Type B pancreatic cell (in vitro differentiated cells): Measurements from ENCODE around the gene CSNK1D. TPM values are rescaled to one million over a fixed set of nuclear protein-coding genes. Genes with fewer than 3 reads are reported as not detected.

Experiments
- DNase-seq: peaks from one replicate; pipeline ENCODE4 v3.0.0; 2021; ENCODE audit warnings: mixed read lengths; ENCODE audit not compliant: unreplicated experiment; ENCODE audit errors: extremely low spot score
- H3K27ac Mint-ChIP-seq: 2 replicates; pipeline ENCODE4 v1.8.0; 2021; ENCODE audit warnings: mild to moderate bottlenecking, mixed read lengths
- H3K27me3 Mint-ChIP-seq: 2 replicates; pipeline ENCODE4 v1.8.0; 2021; ENCODE audit warnings: mixed read lengths
- H3K36me3 Mint-ChIP-seq: 2 replicates; pipeline ENCODE4 v1.8.0; 2021; ENCODE audit warnings: mixed read lengths
- H3K4me1 Mint-ChIP-seq: one replicate; pipeline ENCODE4 v1.8.0; 2021; ENCODE audit warnings: mixed read lengths; ENCODE audit not compliant: unreplicated experiment
- H3K4me3 Mint-ChIP-seq: 2 replicates; pipeline ENCODE4 v1.8.0; 2021; ENCODE audit warnings: mild to moderate bottlenecking, mixed read lengths
- H3K9me3 Mint-ChIP-seq: 2 replicates; pipeline ENCODE4 v1.8.0; 2021; ENCODE audit warnings: mixed read lengths
- CTCF ChIP-seq: fragments of 200-600 bp; sonication (generic); conservative IDR thresholded peaks from 2 replicates; pipeline ENCODE4 v1.5.0; 2021; ENCODE audit warnings: antibody characterized with exemption, mild to moderate bottlenecking
- total RNA-seq: library from RNA; stranded (reverse); gene quantifications from 2 replicates; pipeline ENCODE4 v1.2.1, GENCODE V29; 2021; ENCODE audit warnings: low replicate concordance

The CSNK1D gene
- total RNA-seq, 1 donor from 2014 or later: 176 TPM

GRCh38 chr17:82269882-82270500 is 3.5 kb downstream of the CSNK1D start:
- H3K4me3 Mint-ChIP-seq: peak overlapping the region; percentile 88
- H3K36me3 Mint-ChIP-seq: peaks cover 42% of the 10 kb centered on the region
- no peak for DNase-seq
- no peaks in the 10 kb centered on the region for H3K27me3 Mint-ChIP-seq
- peak overlapping the region; percentile 97 for H3K27ac Mint-ChIP-seq
- H3K4me1 Mint-ChIP-seq: peaks cover 40% of the 10 kb centered on the region
- H3K9me3 Mint-ChIP-seq: no peaks in the 10 kb centered on the region
- no peak for TF ChIP-seq CTCF

- no peak for DNase-seq
- H3K4me3 Mint-ChIP-seq: peak overlapping the region; percentile 88
- no peak for TF ChIP-seq CTCF
- peak overlapping the region; percentile 97 for H3K27ac Mint-ChIP-seq
- no peaks in the 10 kb centered on the region for H3K9me3 Mint-ChIP-seq
- peaks cover 44% of the 10 kb centered on the region for H3K36me3 Mint-ChIP-seq
- H3K4me1 Mint-ChIP-seq: peaks cover 38% of the 10 kb centered on the region
- no peaks in the 10 kb centered on the region for H3K27me3 Mint-ChIP-seq
Observed at GRCh38 chr17:82269138-82269881, 4.2 kb downstream of the CSNK1D start.

- H3K4me1 Mint-ChIP-seq: peaks cover 42% of the 10 kb centered on the region
- no peaks in the 10 kb centered on the region for H3K27me3 Mint-ChIP-seq
- peaks cover 50% of the 10 kb centered on the region for H3K36me3 Mint-ChIP-seq
- no peak for DNase-seq
- no peaks in the 10 kb centered on the region for H3K9me3 Mint-ChIP-seq
- no peak for TF ChIP-seq CTCF
- H3K4me3 Mint-ChIP-seq: peak overlapping the region; percentile 71
- H3K27ac Mint-ChIP-seq: peak overlapping the region; percentile 97
Observed at GRCh38 chr17:82267575-82268379, 5.7 kb downstream of the CSNK1D start.

GRCh38 chr17:82266142-82266541 is 7.4 kb downstream of the CSNK1D start:
- no peak overlapping the region for H3K4me3 Mint-ChIP-seq
- no peaks in the 10 kb centered on the region for H3K9me3 Mint-ChIP-seq
- no peaks in the 10 kb centered on the region for H3K27me3 Mint-ChIP-seq
- TF ChIP-seq CTCF: no peak
- peaks cover 59% of the 10 kb centered on the region for H3K36me3 Mint-ChIP-seq
- no peak for DNase-seq
- peak overlapping the region; percentile 53 for H3K27ac Mint-ChIP-seq
- H3K4me1 Mint-ChIP-seq: peaks cover 36% of the 10 kb centered on the region

GRCh38 chr17:82263641-82264040 is 9.9 kb downstream of the CSNK1D start:
- no peak for TF ChIP-seq CTCF
- Mint-ChIP-seq H3K4me3 (no peak overlapping the region), H3K4me1 (peaks cover 19% of the 10 kb centered on the region), H3K27me3 (no peaks in the 10 kb centered on the region), H3K27ac (no peak overlapping the region), H3K9me3 (no peaks in the 10 kb centered on the region), H3K36me3 (peaks cover 68% of the 10 kb centered on the region)
- no peak for DNase-seq
